MCF 10A (cell line): Measurements from ENCODE around the gene TBRG4. TPM values are rescaled to one million over a fixed set of nuclear protein-coding genes. Genes with fewer than 3 reads are reported as not detected.
A peak's percentile ranks its signal among the peaks of the same experiment; 100 is the strongest.

Experiments
- BruUV-seq: library from RNA; stranded (reverse); fragments of 400-500 nt; replicated peaks from 2 replicates; lab custom pipeline; 2021; lab: Mats Ljungman, UMichigan
- CTCF ChIA-PET: fragments of 300-600 bp; sonication (Branson Sonifier 250); formaldehyde crosslinking; extraction: SDS; loops from one replicate; lab custom pipeline; 2021; ENCODE audit warnings: antibody characterized with exemption, inconsistent platforms; lab: Yijun Ruan, JAX
- POLR2A ChIA-PET: fragments of 300-600, 350-650 bp; sonication (Branson Sonifier 250); formaldehyde crosslinking; extraction: SDS; loops from one replicate; lab custom pipeline; 2020; ENCODE audit warnings: antibody characterized with exemption, inconsistent platforms; lab: Yijun Ruan, JAX
- DNase-seq: peaks from one replicate; pipeline ENCODE4 v3.0.0-alpha.2; 2018; ENCODE audit not compliant: unreplicated experiment
- H3K27ac Mint-ChIP-seq: one replicate; pipeline ENCODE4 v1.8.0; 2022; ENCODE audit warnings: mild to moderate bottlenecking, low read depth, mixed read lengths; ENCODE audit not compliant: unreplicated experiment
- H3K27me3 Mint-ChIP-seq: one replicate; pipeline ENCODE4 v1.8.0; 2022; ENCODE audit warnings: mixed read lengths; ENCODE audit not compliant: insufficient read depth, unreplicated experiment
- H3K36me3 Mint-ChIP-seq: one replicate; pipeline ENCODE4 v1.8.0; 2022; ENCODE audit warnings: mild to moderate bottlenecking, moderate library complexity, mixed read lengths; ENCODE audit not compliant: insufficient read depth, unreplicated experiment
- H3K4me1 Mint-ChIP-seq: one replicate; pipeline ENCODE4 v1.8.0; 2022; ENCODE audit warnings: mixed read lengths; ENCODE audit not compliant: insufficient read depth, unreplicated experiment
- H3K4me3 Mint-ChIP-seq: one replicate; pipeline ENCODE4 v1.8.0; 2022; ENCODE audit warnings: mild to moderate bottlenecking, moderate library complexity, mixed read lengths; ENCODE audit not compliant: unreplicated experiment
- H3K9me3 Mint-ChIP-seq: one replicate; pipeline ENCODE4 v1.8.0; 2022; ENCODE audit warnings: mixed read lengths; ENCODE audit not compliant: unreplicated experiment
- intact Hi-C: fragments of 100-400 bp; cut with micrococcal nuclease; formaldehyde crosslinking; loops from 2 replicates; pipeline ENCODE4 v1.14.1; 2022
- total RNA-seq: library from RNA; stranded (reverse); gene quantifications from 2 replicates; pipeline ENCODE4 v1.2.3, GENCODE V29; 2022
- TF ChIP-seq, protein P1 (sequence below): fragments of 200-600 bp; IDR thresholded peaks from one replicate; pipeline ENCODE4 v1.8.0; 2022; ENCODE audit warnings: antibody characterized with exemption, mild to moderate bottlenecking; ENCODE audit not compliant: unreplicated experiment

Gene TBRG4
- total RNA-seq, 1 experiment from 2014 or later: 85.7 TPM

DNA sequence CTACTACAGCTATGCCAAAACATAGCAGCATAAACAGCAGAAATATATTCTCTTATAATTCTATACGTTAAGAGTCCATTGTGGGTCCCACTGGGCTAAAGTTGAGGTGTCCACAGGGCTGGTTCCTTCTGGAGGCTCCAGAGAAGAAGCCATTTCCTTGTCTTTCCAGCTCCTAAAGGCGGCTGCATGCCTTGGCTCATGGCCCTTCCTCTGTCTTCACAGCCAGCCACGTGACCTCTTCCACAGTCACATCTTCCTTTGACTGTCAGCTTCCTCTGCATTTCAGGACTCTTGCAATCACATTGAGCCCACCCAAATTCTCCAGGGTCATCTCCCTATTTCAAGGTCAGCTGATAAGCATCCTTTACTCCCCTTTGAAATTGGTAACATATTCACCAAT lies 40.0 kb downstream of the TBRG4 start:
- TF ChIP-seq, protein P1, sequence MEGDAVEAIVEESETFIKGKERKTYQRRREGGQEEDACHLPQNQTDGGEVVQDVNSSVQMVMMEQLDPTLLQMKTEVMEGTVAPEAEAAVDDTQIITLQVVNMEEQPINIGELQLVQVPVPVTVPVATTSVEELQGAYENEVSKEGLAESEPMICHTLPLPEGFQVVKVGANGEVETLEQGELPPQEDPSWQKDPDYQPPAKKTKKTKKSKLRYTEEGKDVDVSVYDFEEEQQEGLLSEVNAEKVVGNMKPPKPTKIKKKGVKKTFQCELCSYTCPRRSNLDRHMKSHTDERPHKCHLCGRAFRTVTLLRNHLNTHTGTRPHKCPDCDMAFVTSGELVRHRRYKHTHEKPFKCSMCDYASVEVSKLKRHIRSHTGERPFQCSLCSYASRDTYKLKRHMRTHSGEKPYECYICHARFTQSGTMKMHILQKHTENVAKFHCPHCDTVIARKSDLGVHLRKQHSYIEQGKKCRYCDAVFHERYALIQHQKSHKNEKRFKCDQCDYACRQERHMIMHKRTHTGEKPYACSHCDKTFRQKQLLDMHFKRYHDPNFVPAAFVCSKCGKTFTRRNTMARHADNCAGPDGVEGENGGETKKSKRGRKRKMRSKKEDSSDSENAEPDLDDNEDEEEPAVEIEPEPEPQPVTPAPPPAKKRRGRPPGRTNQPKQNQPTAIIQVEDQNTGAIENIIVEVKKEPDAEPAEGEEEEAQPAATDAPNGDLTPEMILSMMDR: no peak
- Mint-ChIP-seq H3K36me3 (peaks cover 38% of the 10 kb centered on the region), H3K27ac (no peak overlapping the region), H3K4me1 (peaks cover 27% of the 10 kb centered on the region), H3K9me3 (no peaks in the 10 kb centered on the region), H3K27me3 (no peaks in the 10 kb centered on the region), H3K4me3 (no peak overlapping the region)
- intact Hi-C loops: no loop called here
- no peak for DNase-seq
- CTCF ChIA-PET: interaction anchor here (0.5 kb wide), 1 partner anchor 223 kb away, joined by 3 read pairs; no protein-coding TSS in a partner anchor
- no TSS peak for BruUV-seq
- POLR2A ChIA-PET: interaction anchor here (0.7 kb wide), 1 partner anchor 490 kb away, joined by 3 read pairs; the partner anchor contains the start of gene TMED4

- intact Hi-C loops: no loop called here
- H3K27ac Mint-ChIP-seq: no peak overlapping the region
- peaks cover 41% of the 10 kb centered on the region for H3K36me3 Mint-ChIP-seq
- ChIA-PET POLR2A (no interaction called here), CTCF (interaction anchor here (0.6 to 1.5 kb wide), 3 partner anchors 50 to 216 kb away, joined by 3 to 7 read pairs (median 3); no protein-coding TSS in a partner anchor)
- H3K9me3 Mint-ChIP-seq: no peaks in the 10 kb centered on the region
- H3K4me1 Mint-ChIP-seq: peaks cover 27% of the 10 kb centered on the region
- no peak for DNase-seq
- no TSS peak for BruUV-seq
- TF ChIP-seq, protein P1: no peak
- H3K27me3 Mint-ChIP-seq: no peaks in the 10 kb centered on the region
- no peak overlapping the region for H3K4me3 Mint-ChIP-seq
These were observed 41.2 kb downstream of the TBRG4 start for GRCh38 chr7:45070254-45070642.

- intact Hi-C loops: no loop called here
- CTCF ChIA-PET: interaction anchor here (0.6 to 1.5 kb wide), 6 partner anchors 35 to 216 kb away, joined by 3 to 7 read pairs (median 3); no protein-coding TSS in a partner anchor
- H3K36me3 Mint-ChIP-seq: peaks cover 42% of the 10 kb centered on the region
- H3K4me3 Mint-ChIP-seq: no peak overlapping the region
- no peaks in the 10 kb centered on the region for H3K9me3 Mint-ChIP-seq
- H3K27me3 Mint-ChIP-seq: no peaks in the 10 kb centered on the region
- TF ChIP-seq, protein P1: no peak
- DNase-seq: no peak
- POLR2A ChIA-PET: interaction anchor here (0.6 to 1.2 kb wide), 2 partner anchors 11 to 66 kb away, joined by 3 read pairs; no protein-coding TSS in a partner anchor
- peak overlapping the region; percentile 61 for H3K27ac Mint-ChIP-seq
- BruUV-seq: no TSS peak
- peaks cover 27% of the 10 kb centered on the region for H3K4me1 Mint-ChIP-seq
These were observed 41.8 kb downstream of the TBRG4 start for GRCh38 chr7:45069444-45070253.
